Upper lobe of right lung (tissue), 1 donor: ENCODE measurements around the gene DLG3. TPM values are rescaled to one million over a fixed set of nuclear protein-coding genes. Genes with fewer than 3 reads are reported as not detected.

Experiments
- ATAC-seq: fragments of 200-7000 bp; cut with Tn5 transposase; one replicate; pipeline ENCODE4 v1.9.1; 2020; ENCODE audit warnings: mild to moderate bottlenecking, moderate library complexity
- DNase-seq: peaks from one replicate; pipeline ENCODE4 v3.0.0-alpha.2; 2020
- H3K27ac ChIP-seq: fragments of 200-600 bp; one replicate; pipeline ENCODE4 v1.8.0; 2022
- H3K27me3 ChIP-seq: fragments of 200-600 bp; one replicate; pipeline ENCODE4 v1.8.0; 2022; ENCODE audit warnings: mild to moderate bottlenecking
- H3K36me3 ChIP-seq: fragments of 200-600 bp; one replicate; pipeline ENCODE4 v1.8.0; 2022
- H3K4me1 ChIP-seq: fragments of 200-600 bp; one replicate; pipeline ENCODE4 v1.8.0; 2022
- H3K4me3 ChIP-seq: fragments of 200-600 bp; one replicate; pipeline ENCODE4 v1.8.0; 2022; ENCODE audit warnings: mild to moderate bottlenecking
- H3K9me3 ChIP-seq: fragments of 200-600 bp; one replicate; pipeline ENCODE4 v1.8.0; 2022
- CTCF ChIP-seq: fragments of 200-600 bp; IDR thresholded peaks from one replicate; pipeline ENCODE4 v1.8.0; 2022; ENCODE audit warnings: antibody characterized with exemption
- intact Hi-C: fragments of 100-400 bp; cut with DNase I; formaldehyde crosslinking; loops from one replicate; pipeline ENCODE4 v1.11.0; 2022
- total RNA-seq: library from RNA; stranded (reverse); fragmentation: NEBNext Ultra II Directional; extraction: Animal tissue kit (Norgen Biotek cat#: 25700); gene quantifications from one replicate; pipeline ENCODE4 v1.2.1, GENCODE V29; 2021
- donor health status: DM: no; HTN: yes; CAD: no; lungs with severe emphysema.

Gene DLG3
- total RNA-seq, 1 donor from 2014 or later, result 24.4 TPM

GRCh38 chrX:70456256-70456655 lies 11.6 kb downstream of the DLG3 start:
- Histone ChIP-seq H3K9me3 (no peaks in the 10 kb centered on the region), H3K27ac (no peak overlapping the region), H3K36me3 (no peaks in the 10 kb centered on the region), H3K4me3 (peak overlapping the region; percentile 53), H3K27me3 (no peaks in the 10 kb centered on the region), H3K4me1 (no peaks in the 10 kb centered on the region)
- intact Hi-C loops, result no loop called here
- DNase-seq (no peak), ATAC-seq (no peak)
- no peak for TF ChIP-seq CTCF

- ATAC-seq (no peak), DNase-seq (no peak)
- intact Hi-C loops, result no loop called here
- no peak for TF ChIP-seq CTCF
- Histone ChIP-seq H3K27me3 (no peaks in the 10 kb centered on the region), H3K9me3 (no peaks in the 10 kb centered on the region), H3K4me3 (no peak overlapping the region), H3K4me1 (no peaks in the 10 kb centered on the region), H3K27ac (no peak overlapping the region), H3K36me3 (no peaks in the 10 kb centered on the region)
These were observed 16.4 kb downstream of the DLG3 start for GRCh38 chrX:70461026-70461425.

GRCh38 chrX:70464051-70464450 lies 19.4 kb downstream of the DLG3 start:
- intact Hi-C loops, result no loop called here
- ATAC-seq (no peak), DNase-seq (no peak)
- no peak overlapping the region for H3K27ac ChIP-seq
- no peaks in the 10 kb centered on the region for H3K36me3 ChIP-seq
- H3K27me3 ChIP-seq, result no peaks in the 10 kb centered on the region
- H3K9me3 ChIP-seq, result no peaks in the 10 kb centered on the region
- TF ChIP-seq CTCF, result no peak
- H3K4me1 ChIP-seq, result no peaks in the 10 kb centered on the region
- no peak overlapping the region for H3K4me3 ChIP-seq

- Histone ChIP-seq H3K27me3 (no peaks in the 10 kb centered on the region), H3K27ac (no peak overlapping the region), H3K4me3 (no peak overlapping the region), H3K36me3 (no peaks in the 10 kb centered on the region), H3K9me3 (no peaks in the 10 kb centered on the region), H3K4me1 (no peaks in the 10 kb centered on the region)
- no peak for DNase-seq
- no peak for TF ChIP-seq CTCF
- intact Hi-C loops, result no loop called here
- no peak for ATAC-seq
These were observed 22.3 kb downstream of the DLG3 start for GRCh38 chrX:70466968-70467367.

GRCh38 chrX:70468709-70469108 lies 24.1 kb downstream of the DLG3 start:
- no peak for ATAC-seq
- H3K27me3 ChIP-seq, result no peaks in the 10 kb centered on the region
- no peak for DNase-seq
- TF ChIP-seq CTCF, result no peak
- no peaks in the 10 kb centered on the region for H3K9me3 ChIP-seq
- H3K36me3 ChIP-seq, result no peaks in the 10 kb centered on the region
- H3K27ac ChIP-seq, result no peak overlapping the region
- no peaks in the 10 kb centered on the region for H3K4me1 ChIP-seq
- intact Hi-C loops, result no loop called here
- no peak overlapping the region for H3K4me3 ChIP-seq

GRCh38 chrX:70470850-70471289 lies 26.2 kb downstream of the DLG3 start:
- H3K36me3 ChIP-seq, result no peaks in the 10 kb centered on the region
- no peak for DNase-seq
- H3K4me1 ChIP-seq, result no peaks in the 10 kb centered on the region
- H3K27me3 ChIP-seq, result no peaks in the 10 kb centered on the region
- intact Hi-C loops, result no loop called here
- peak; percentile 61 for ATAC-seq
- TF ChIP-seq CTCF, result no peak
- no peaks in the 10 kb centered on the region for H3K9me3 ChIP-seq
- H3K4me3 ChIP-seq, result no peak overlapping the region
- no peak overlapping the region for H3K27ac ChIP-seq
